K562 (cell line): ENCODE measurements around the gene ZNF384. TPM values are rescaled to one million over a fixed set of nuclear protein-coding genes. Genes with fewer than 3 reads are reported as not detected.

Source experiments
- ATF4 ChIP-seq: fragments of 450-650 bp; formaldehyde crosslinking; IDR thresholded peaks from 2 replicates; pipeline ENCODE4 v1.4.0; 2022; ENCODE audit warnings: mild to moderate bottlenecking, moderate library complexity
- CBX3 ChIP-seq, 2 experiments: IDR thresholded peaks; 1 replicate in 1 of 2; 2 replicates in 1 of 2; pipeline ENCODE4 v1.6.1; 2012; ENCODE audit warnings: inconsistent platforms in 2 of 2, low read length in 2 of 2, borderline replicate concordance in 1 of 2, control low read depth in 1 of 2
- CCNT2 ChIP-seq: IDR thresholded peaks from 2 replicates; pipeline ENCODE4 v1.6.1; 2011; ENCODE audit warnings: borderline replicate concordance, low read depth, mild to moderate bottlenecking, moderate library complexity, mixed read lengths, low read length; ENCODE audit not compliant: insufficient read length; ENCODE audit errors: extremely low read depth
- CHCHD3 ChIP-seq: fragments of 250-450 bp; sonication (Bioruptor Pico); IDR thresholded peaks from 2 replicates; pipeline ENCODE4 v2.1.2; 2022; ENCODE audit warnings: mild to moderate bottlenecking
- MBD2 ChIP-seq: sonication (generic); IDR thresholded peaks from 2 replicates; pipeline ENCODE4 v1.6.1; 2016; ENCODE audit warnings: low read depth, borderline replicate concordance
- MEF2A ChIP-seq: IDR thresholded peaks from 2 replicates; pipeline ENCODE4 v1.6.1; 2011; ENCODE audit warnings: low read depth, mild to moderate bottlenecking, low read length, moderate library complexity; ENCODE audit not compliant: control insufficient read depth
- SIX5 ChIP-seq, 2 experiments: IDR thresholded peaks; 2 replicates each; pipeline ENCODE4 v1.6.1; 2011; ENCODE audit warnings: low read length in 2 of 2, borderline replicate concordance in 1 of 2, low read depth in 1 of 2, mild to moderate bottlenecking in 1 of 2, moderate library complexity in 1 of 2; ENCODE audit not compliant: insufficient read depth in 1 of 2
- SMARCB1 ChIP-seq: IDR thresholded peaks from 2 replicates; pipeline ENCODE4 v1.6.1; 2011; ENCODE audit warnings: improper control_type of control experiment, low read depth; ENCODE audit not compliant: insufficient read length
- TBL1XR1 ChIP-seq, 2 experiments: IDR thresholded peaks; 2 replicates each; pipeline ENCODE4 v1.6.1; 2012; ENCODE audit warnings: improper control_type of control experiment in 2 of 2, low read length in 2 of 2, mild to moderate bottlenecking in 1 of 2
- THRB ChIP-seq: fragments of 450-650 bp; formaldehyde crosslinking; conservative IDR thresholded peaks from 2 replicates; pipeline ENCODE4 v1.4.0; 2022; ENCODE audit warnings: mild to moderate bottlenecking, missing genetic modification characterization
- U2AF2 ChIP-seq: fragments of 200-400 bp; formaldehyde crosslinking; optimal IDR thresholded peaks from 2 replicates; pipeline ENCODE3; 2017; ENCODE audit warnings: low read depth, mild to moderate bottlenecking, low read length
- USF1 ChIP-seq: sonication (generic); formaldehyde crosslinking; IDR thresholded peaks from 2 replicates; pipeline ENCODE4 v1.9.0; 2022; ENCODE audit warnings: mild to moderate bottlenecking, missing genetic modification reagents
- ZBTB11 ChIP-seq, 3 experiments: fragments of 200-800 bp in 1 of 3; fragments of 250-450 bp in 1 of 3; fragments of 450-650 bp in 1 of 3; sonication (Bioruptor Pico) in 1 of 3; sonication (Bioruptor generic) in 1 of 3; formaldehyde crosslinking in 1 of 3; IDR thresholded peaks; 2 replicates each; pipeline versions ENCODE4 v1.6.1 to v1.8.0; 2016 to 2022; ENCODE audit warnings: mild to moderate bottlenecking in 2 of 3, missing genetic modification characterization in 2 of 3, missing compliant biosample characterization in 1 of 3, moderate library complexity in 1 of 3
- ZEB2 ChIP-seq: fragments of 450-650 bp; IDR thresholded peaks from 2 replicates; pipeline ENCODE4 v1.6.1; 2016
- polyA plus RNA-seq, 8 experiments: library from polyadenylated mRNA; depleted of rRNA in 4 of 8; stranded (reverse) in 5 of 8; unstranded in 3 of 8; fragments of >200 nt; fragmentation: Nextera tagmentation in 2 of 8; fragmentation: Illumina TruSeq in 1 of 8; extraction: Ambion mirVana in 2 of 8; extraction: Trizol in 1 of 8; gene quantifications; 2 replicates each; pipeline versions ENCODE4 v1.2.1 to v1.2.3, GENCODE V29; 2011 to 2014; ENCODE audit warnings: inconsistent platforms in 1 of 8, missing spikeins in 1 of 8
- total RNA-seq, 7 experiments: library from RNA; depleted of rRNA in 6 of 7; stranded (reverse); fragments of >200 nt in 6 of 7; fragmentation: Illumina TruSeq in 2 of 7; extraction: Trizol in 2 of 7; gene quantifications; 2 replicates each; pipeline versions ENCODE4 v1.2.1 to v1.2.3, GENCODE V29; 2011 to 2021; ENCODE audit warnings: low replicate concordance in 1 of 7
- TF ChIP-seq, protein P1 (sequence below), 2 experiments: fragments of 150-350 bp in 1 of 2; IDR thresholded peaks; 2 replicates each; pipeline ENCODE4 v1.6.1; 2012 to 2016; ENCODE audit warnings: low read depth in 2 of 2, low read length in 2 of 2, mild to moderate bottlenecking in 1 of 2, moderate library complexity in 1 of 2

ZNF384 gene
- total and polyA plus RNA-seq, 9 of the 15 experiments (the other 6 are each of a cell fraction or from before 2014, with no cell fraction given), result 0.36 to 64.8 (median 21.3) TPM

DNA sequence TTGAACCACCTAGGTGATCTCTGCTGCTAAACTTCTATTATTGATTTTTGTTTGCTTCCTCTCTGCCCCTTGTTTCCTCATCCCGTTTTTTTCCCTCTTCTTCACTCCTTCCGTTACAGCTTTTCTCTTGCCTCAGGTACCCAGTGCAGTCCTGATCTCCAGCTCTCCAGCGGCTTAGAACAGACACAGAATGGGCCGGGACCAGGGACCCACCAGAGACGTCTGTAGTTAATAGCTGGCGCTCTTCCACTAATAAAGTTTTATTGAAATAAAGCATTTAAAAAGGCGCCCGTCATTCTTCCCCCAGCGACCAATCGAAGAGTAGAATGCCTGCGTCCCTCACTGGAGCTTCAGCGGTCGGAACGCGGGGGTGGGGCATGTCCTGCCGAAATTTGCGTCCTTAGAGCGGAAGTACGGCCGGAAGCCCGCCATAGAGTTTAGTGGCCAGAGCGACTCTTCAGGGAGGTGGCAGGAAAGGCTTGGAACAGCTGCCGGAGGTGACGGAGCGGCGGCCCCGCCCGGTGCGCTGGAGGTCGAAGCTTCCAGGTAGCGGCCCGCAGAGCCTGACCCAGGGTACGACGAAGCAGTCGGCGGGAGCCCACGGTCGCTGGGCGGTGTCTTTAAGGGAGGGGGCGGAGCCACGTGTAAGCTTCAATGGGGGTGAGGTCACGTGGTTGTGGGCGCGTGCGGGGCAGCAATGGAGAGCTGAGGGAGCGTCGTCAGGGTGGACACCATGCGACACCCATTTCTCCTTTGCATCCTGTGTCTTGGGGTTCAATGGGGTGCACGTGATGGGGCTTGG is 34.6 kb upstream of the ZNF384 start, which contains the start of gene COPS7A (continued):
- TF ChIP-seq ZBTB11 (CRISPR knock-in tag; IDR thresholded peaks at IDR 0.05) (peak in 1 of 3 experiments; percentile 93; a peak in 2 of 6 replicates), SMARCB1 (no peak), ZEB2 (no peak), CHCHD3 (no peak), USF1 (CRISPR knock-in tag) (peak; percentile 95), CBX3 (IDR thresholded peaks at IDR 0.05; ENCODE audit: borderline replicate concordance in 1 of 2, low read length in 2 of 2) (peak in 1 of 2 experiments; percentile 82; a peak in 2 of 3 replicates), CCNT2 (peak; percentile 63), MBD2 (peak; percentile 77), ATF4 (no peak), U2AF2 (no peak), TBL1XR1 (IDR thresholded peaks at IDR 0.05; ENCODE audit: low read length in 2 of 2) (peak in 1 of 2 experiments; percentile 50; a peak in 1 of 4 replicates), THRB (CRISPR knock-in tag) (no peak; the same call in 1 of the 2 replicates), SIX5 (IDR thresholded peaks at IDR 0.05; ENCODE audit: borderline replicate concordance in 1 of 2, insufficient read depth in 1 of 2, low read depth in 1 of 2, low read length in 2 of 2) (peak in 1 of 2 experiments; percentile 32; a peak in 1 of 4 replicates), MEF2A (no peak)
- TF ChIP-seq, protein P1, sequence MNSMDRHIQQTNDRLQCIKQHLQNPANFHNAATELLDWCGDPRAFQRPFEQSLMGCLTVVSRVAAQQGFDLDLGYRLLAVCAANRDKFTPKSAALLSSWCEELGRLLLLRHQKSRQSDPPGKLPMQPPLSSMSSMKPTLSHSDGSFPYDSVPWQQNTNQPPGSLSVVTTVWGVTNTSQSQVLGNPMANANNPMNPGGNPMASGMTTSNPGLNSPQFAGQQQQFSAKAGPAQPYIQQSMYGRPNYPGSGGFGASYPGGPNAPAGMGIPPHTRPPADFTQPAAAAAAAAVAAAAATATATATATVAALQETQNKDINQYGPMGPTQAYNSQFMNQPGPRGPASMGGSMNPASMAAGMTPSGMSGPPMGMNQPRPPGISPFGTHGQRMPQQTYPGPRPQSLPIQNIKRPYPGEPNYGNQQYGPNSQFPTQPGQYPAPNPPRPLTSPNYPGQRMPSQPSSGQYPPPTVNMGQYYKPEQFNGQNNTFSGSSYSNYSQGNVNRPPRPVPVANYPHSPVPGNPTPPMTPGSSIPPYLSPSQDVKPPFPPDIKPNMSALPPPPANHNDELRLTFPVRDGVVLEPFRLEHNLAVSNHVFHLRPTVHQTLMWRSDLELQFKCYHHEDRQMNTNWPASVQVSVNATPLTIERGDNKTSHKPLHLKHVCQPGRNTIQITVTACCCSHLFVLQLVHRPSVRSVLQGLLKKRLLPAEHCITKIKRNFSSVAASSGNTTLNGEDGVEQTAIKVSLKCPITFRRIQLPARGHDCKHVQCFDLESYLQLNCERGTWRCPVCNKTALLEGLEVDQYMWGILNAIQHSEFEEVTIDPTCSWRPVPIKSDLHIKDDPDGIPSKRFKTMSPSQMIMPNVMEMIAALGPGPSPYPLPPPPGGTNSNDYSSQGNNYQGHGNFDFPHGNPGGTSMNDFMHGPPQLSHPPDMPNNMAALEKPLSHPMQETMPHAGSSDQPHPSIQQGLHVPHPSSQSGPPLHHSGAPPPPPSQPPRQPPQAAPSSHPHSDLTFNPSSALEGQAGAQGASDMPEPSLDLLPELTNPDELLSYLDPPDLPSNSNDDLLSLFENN (IDR thresholded peaks at IDR 0.05; ENCODE audit: low read depth in 2 of 2, low read length in 2 of 2), result no peak
